ENCODE measurements around the gene RAB25. TPM values are rescaled to one million over a fixed set of nuclear protein-coding genes. Genes with fewer than 3 reads are reported as not detected.

The RAB25 gene
- total RNA-seq, 4 donors from 2014 or later: 211 to 281 (median 251) TPM

DNA sequence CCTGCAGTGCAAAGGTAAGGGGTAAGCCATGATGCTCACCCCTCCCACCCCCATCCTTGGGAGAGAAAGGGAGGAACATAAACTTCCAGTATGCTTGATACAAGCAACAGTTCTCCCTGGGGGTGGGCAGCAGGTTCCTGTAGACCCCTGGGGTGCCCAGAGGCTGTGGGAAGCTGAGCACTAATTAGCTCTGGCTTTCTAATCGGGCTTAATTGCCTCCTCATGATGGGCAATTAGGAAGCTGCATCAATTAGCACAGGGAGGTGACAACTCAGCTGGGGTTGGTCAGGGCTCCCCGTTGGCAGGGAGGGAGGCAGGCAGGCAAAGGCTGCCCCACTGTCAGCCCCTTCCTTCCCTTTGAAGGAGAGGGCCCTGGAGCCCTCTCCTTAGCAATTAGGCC is 37.8 kb downstream of the RAB25 start:
- no peak overlapping the region for H3K4me3 ChIP-seq (ENCODE audit: low read depth, poor library complexity, severe bottlenecking)
- intact Hi-C loops (cut with DNase I; ENCODE audit: low total_unique reads): no loop called here
- DNase-seq (ENCODE audit: low spot score in 2 of 2): no peak
- WGBS, 2 donors: 42 to 48% methylated on average over 2 of the region's 2 CpGs
- TF ChIP-seq POLR2A (IDR thresholded peaks at IDR 0.05): no peak
- TF ChIP-seq, protein P1, sequence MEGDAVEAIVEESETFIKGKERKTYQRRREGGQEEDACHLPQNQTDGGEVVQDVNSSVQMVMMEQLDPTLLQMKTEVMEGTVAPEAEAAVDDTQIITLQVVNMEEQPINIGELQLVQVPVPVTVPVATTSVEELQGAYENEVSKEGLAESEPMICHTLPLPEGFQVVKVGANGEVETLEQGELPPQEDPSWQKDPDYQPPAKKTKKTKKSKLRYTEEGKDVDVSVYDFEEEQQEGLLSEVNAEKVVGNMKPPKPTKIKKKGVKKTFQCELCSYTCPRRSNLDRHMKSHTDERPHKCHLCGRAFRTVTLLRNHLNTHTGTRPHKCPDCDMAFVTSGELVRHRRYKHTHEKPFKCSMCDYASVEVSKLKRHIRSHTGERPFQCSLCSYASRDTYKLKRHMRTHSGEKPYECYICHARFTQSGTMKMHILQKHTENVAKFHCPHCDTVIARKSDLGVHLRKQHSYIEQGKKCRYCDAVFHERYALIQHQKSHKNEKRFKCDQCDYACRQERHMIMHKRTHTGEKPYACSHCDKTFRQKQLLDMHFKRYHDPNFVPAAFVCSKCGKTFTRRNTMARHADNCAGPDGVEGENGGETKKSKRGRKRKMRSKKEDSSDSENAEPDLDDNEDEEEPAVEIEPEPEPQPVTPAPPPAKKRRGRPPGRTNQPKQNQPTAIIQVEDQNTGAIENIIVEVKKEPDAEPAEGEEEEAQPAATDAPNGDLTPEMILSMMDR (IDR thresholded peaks at IDR 0.05): no peak

DNA sequence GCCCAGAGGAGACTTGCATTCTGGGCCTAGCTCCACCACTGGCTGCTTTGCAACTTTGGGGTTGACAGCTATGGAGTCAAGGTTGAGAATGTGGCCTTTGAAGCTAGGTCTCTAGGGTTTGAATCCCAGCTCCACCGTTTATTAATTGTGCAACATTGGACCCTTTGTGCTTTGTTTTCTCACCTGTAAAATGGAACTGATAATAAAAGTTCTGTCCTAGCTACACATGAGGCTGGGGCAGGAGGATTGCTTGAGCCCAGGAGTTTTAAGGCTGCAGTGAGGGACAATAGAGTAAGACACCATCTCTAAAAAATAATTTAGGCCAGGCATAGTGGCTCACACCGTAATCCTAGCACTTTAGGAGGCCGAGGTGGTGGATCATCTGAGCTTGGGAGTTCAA is 38.3 kb downstream of the RAB25 start:
- 72 to 82% methylated on average over 3 of the region's 3 CpGs for WGBS, 2 donors
- no peak for DNase-seq (ENCODE audit: low spot score in 2 of 2)

DNA sequence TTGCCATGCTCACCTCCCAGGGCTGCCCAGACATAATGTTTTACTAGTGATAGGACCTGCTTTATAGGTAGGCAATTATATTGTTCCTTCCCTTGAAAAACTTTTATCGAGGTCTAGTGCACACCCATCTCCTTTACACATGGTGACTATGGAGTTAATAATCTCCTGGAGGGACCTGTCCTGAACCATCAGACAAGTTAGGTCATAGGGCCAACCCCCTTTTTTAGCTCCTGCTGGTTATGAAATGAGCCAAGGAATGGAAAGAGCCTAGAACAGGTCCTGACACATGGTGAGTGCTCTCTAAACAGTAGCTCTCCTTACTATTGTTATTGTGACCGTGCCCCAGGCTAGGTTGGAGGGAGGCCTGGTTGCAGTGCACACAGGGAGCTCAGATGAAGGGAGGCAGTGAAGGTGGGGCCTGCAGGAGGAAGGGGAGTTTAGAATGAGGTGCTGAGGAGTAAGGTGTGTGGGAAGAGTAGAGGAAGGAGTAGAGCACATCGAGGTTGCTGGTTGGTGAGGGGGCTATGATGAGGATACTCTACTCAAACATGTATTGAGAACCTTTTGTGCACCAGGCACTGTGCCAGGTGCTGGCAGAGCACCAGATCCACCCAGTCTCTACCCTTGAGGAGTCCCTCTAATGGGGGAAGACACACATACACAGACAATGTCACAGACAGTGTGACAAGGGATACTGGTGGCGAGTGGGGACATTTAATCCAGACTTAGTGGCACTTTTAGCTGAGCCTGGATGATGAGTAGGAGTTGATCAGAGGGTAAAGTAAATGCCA is 39.4 kb downstream of the RAB25 start:
- H3K4me3 ChIP-seq (ENCODE audit: low read depth, poor library complexity, severe bottlenecking): no peak overlapping the region
- DNase-seq (ENCODE audit: low spot score in 2 of 2): no peak
- intact Hi-C loops (cut with DNase I; ENCODE audit: low total_unique reads): no loop called here
- no peak for TF ChIP-seq POLR2A (IDR thresholded peaks at IDR 0.05)
- TF ChIP-seq, protein P1 (IDR thresholded peaks at IDR 0.05): no peak
- WGBS, 2 donors: 37 to 46% methylated on average over 4 of the region's 4 CpGs

More for the DNA sequence above, 38.3 kb downstream of the RAB25 start:
- intact Hi-C loops (cut with DNase I; ENCODE audit: low total_unique reads): no loop called here
- TF ChIP-seq POLR2A (IDR thresholded peaks at IDR 0.05): no peak
- TF ChIP-seq, protein P1 (IDR thresholded peaks at IDR 0.05): no peak
- no peak overlapping the region for H3K4me3 ChIP-seq (ENCODE audit: low read depth, poor library complexity, severe bottlenecking)

DNA sequence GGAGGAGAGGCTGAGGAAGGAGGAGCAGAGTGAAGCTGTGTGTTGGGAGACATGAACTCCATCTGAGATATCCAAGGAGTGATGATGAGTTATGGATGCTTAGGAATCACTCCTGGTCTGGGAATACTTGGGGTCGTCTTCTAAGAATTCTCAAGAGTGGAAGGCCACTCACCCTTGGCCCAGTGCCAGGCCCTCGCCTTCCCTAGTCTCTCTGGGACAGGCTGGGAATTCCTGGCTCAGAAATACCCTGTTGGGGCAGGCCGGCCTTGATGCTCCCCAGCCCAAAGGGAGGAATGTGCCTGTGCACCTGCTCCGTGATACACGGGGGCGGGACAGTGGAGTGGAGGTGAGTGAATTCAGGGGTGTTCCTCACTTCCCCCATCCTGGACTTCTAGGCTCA is 40.9 kb downstream of the RAB25 start:
- no peak overlapping the region for H3K4me3 ChIP-seq (ENCODE audit: low read depth, poor library complexity, severe bottlenecking)
- intact Hi-C loops (cut with DNase I; ENCODE audit: low total_unique reads): no loop called here
- 41 to 50% methylated on average over 6 of the region's 6 CpGs for WGBS, 2 donors
- TF ChIP-seq, protein P1 (IDR thresholded peaks at IDR 0.05): no peak
- no peak for TF ChIP-seq POLR2A (IDR thresholded peaks at IDR 0.05)
- DNase-seq (ENCODE audit: low spot score in 2 of 2): no peak

DNA sequence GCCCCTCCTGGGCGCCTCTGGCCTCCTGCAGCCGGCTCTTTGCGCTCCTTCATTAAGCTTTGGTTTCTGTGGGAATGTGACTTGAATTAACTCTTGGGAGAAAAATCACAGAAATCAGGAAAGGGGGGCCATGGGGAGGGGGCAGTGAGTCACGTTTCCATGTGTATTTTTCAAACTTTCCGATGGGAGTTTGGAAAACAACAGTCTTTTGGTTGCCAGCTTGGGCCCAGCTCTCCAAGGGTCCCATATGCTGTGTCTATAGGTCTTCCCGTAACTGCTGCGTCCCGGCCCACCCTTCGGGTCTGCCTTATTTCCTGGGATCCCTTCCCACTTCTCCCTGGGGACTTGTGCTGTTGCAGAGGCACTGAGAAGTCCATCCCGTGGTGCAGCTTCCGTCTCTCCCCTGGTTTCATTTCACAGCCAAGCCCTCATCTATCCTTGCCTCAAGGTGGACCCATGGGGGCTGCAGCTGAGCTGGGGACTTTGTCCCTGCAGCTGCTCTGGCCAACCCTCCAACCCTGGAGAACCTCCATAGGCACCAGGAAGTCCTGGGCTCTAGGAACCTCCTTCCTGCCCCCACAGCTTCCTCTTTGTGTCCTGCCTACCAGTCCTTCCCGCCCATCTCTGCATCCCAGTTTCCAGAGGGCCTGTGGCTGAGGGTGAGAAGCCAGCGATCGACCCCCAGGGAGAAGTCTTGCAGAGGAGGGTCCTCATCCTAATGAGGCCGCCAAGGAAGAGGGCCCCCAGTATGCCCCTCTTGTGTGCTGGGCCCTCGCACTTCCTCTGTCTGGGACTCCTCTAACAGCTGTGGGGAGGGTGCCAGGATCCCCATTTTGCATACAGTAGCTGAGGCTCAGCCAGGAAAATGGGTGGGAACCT is 41.9 kb downstream of the RAB25 start:
- intact Hi-C loops (cut with DNase I; ENCODE audit: low total_unique reads): no loop called here
- H3K4me3 ChIP-seq (ENCODE audit: low read depth, poor library complexity, severe bottlenecking): no peak overlapping the region
- TF ChIP-seq POLR2A (IDR thresholded peaks at IDR 0.05): no peak
- TF ChIP-seq, protein P1 (IDR thresholded peaks at IDR 0.05): no peak
- WGBS, 2 donors: 29% methylated on average over 15 to 16 of the region's 16 CpGs
- peak in 1 of 2 donors; percentile 93 for DNase-seq (ENCODE audit: low spot score in 2 of 2)

Measured in lower leg skin (tissue), 4 donors.